Skeletal muscle satellite cell (primary cell): ENCODE measurements around the gene WFDC11. TPM values are rescaled to one million over a fixed set of nuclear protein-coding genes. Genes with fewer than 3 reads are reported as not detected.
"Not testable (repeated sequence)": the region's sequence is repeated elsewhere in the genome, so short reads cannot be mapped to it uniquely, and the experiment has no call there.

Experiments used
- H3K27me3 ChIP-seq: 2 replicates; pipeline ENCODE4 v1.7.0; 2013; ENCODE audit warnings: low read length; ENCODE audit not compliant: control insufficient read depth, insufficient read depth
- H3K36me3 ChIP-seq: 2 replicates; pipeline ENCODE4 v1.7.0; 2013; ENCODE audit warnings: mild to moderate bottlenecking, control low read depth, low read length; ENCODE audit not compliant: insufficient read depth
- H3K4me1 ChIP-seq: 2 replicates; pipeline ENCODE4 v1.7.0; 2013; ENCODE audit warnings: low read length; ENCODE audit not compliant: control insufficient read depth, insufficient read depth
- H3K4me2 ChIP-seq: 2 replicates; pipeline ENCODE4 v1.7.0; 2013; ENCODE audit warnings: mild to moderate bottlenecking, low read length
- H3K4me3 ChIP-seq: 2 replicates; pipeline ENCODE4 v1.7.0; 2013; ENCODE audit warnings: low read length
- H3K9ac ChIP-seq: 2 replicates; pipeline ENCODE4 v1.7.0; 2013; ENCODE audit warnings: mild to moderate bottlenecking, low read depth, low read length, moderate library complexity
- H3K9me3 ChIP-seq: replicated peaks from 2 replicates; pipeline ENCODE4 v1.7.0; 2013; ENCODE audit warnings: mild to moderate bottlenecking, control low read depth, low read length
- total RNA-seq: library from RNA; depleted of rRNA; stranded (reverse); fragments of >200 nt; gene quantifications from 2 replicates; pipeline ENCODE4 v1.2.3, GENCODE V29; 2012; rRNA removed

The WFDC11 gene
- total RNA-seq = not detected in 2 replicates

GRCh38 chr20:45670139-45670538 is at the start of gene WFDC11:
WFDC11 (minus strand) TSS chr20:45670239; CDS start chr20:45650600, 19,639 bp downstream.
- Histone ChIP-seq H3K9ac (no peak within 1 kb of the TSS), H3K9me3 (no peaks in the 10 kb centered on the region), H3K4me3 (no peak within 1 kb of the TSS), H3K4me1 (no peaks in the 10 kb centered on the region), H3K27me3 (peaks cover 10% of the 10 kb centered on the region), H3K36me3 (no peaks in the 10 kb centered on the region), H3K4me2 (no peak within 1 kb of the TSS)

- H3K4me3 ChIP-seq, H3K36me3 ChIP-seq, H3K4me1 ChIP-seq, H3K27me3 ChIP-seq, H3K4me2 ChIP-seq, H3K9me3 ChIP-seq, H3K9ac ChIP-seq: not testable (repeated sequence)
Measured at GRCh38 chr20:45716141-45716688, 46.2 kb upstream of the WFDC11 start.

GRCh38 chr20:45704969-45705637 is 35.1 kb upstream of the WFDC11 start, which contains the start of gene WFDC10B:
WFDC10B (minus strand) TSS chr20:45705019; CDS start chr20:45685992, 19,027 bp downstream.
- H3K27me3 ChIP-seq = peaks cover 29% of the 10 kb centered on the region
- no peaks in the 10 kb centered on the region for H3K4me1 ChIP-seq
- H3K9me3 ChIP-seq = no peaks in the 10 kb centered on the region
- no peaks in the 10 kb centered on the region for H3K36me3 ChIP-seq
- no peak within 1 kb of the TSS for H3K9ac ChIP-seq
- H3K4me2 ChIP-seq = no peak within 1 kb of the TSS
- H3K4me3 ChIP-seq = no peak within 1 kb of the TSS

GRCh38 chr20:45701873-45702272 is 31.8 kb upstream of the WFDC11 start, which contains the start of gene WFDC13:
WFDC13 (plus strand) TSS chr20:45702038; CDS start chr20:45702124, 86 bp downstream.
- no peak within 1 kb of the TSS for H3K4me2 ChIP-seq
- H3K9ac ChIP-seq = no peak within 1 kb of the TSS
- no peaks in the 10 kb centered on the region for H3K36me3 ChIP-seq

GRCh38 chr20:45701104-45701503 is 31.1 kb upstream of the WFDC11 start:
- no peak overlapping the region for H3K9ac ChIP-seq
- H3K9me3 ChIP-seq = no peaks in the 10 kb centered on the region
- H3K4me1 ChIP-seq = no peaks in the 10 kb centered on the region
- no peaks in the 10 kb centered on the region for H3K36me3 ChIP-seq
- H3K4me3 ChIP-seq = no peak overlapping the region
- no peak overlapping the region for H3K4me2 ChIP-seq
- peaks cover 26% of the 10 kb centered on the region for H3K27me3 ChIP-seq

More at GRCh38 chr20:45701873-45702272, 31.8 kb upstream of the WFDC11 start, which contains the start of gene WFDC13:
- Histone ChIP-seq H3K4me3 (no peak within 1 kb of the TSS), H3K4me1 (no peaks in the 10 kb centered on the region), H3K9me3 (no peaks in the 10 kb centered on the region), H3K27me3 (peaks cover 26% of the 10 kb centered on the region)

GRCh38 chr20:45695496-45695895 is 25.5 kb upstream of the WFDC11 start:
- Histone ChIP-seq H3K4me3 (no peak overlapping the region), H3K4me2 (no peak overlapping the region), H3K4me1 (no peaks in the 10 kb centered on the region), H3K36me3 (no peaks in the 10 kb centered on the region), H3K9me3 (no peaks in the 10 kb centered on the region), H3K27me3 (no peaks in the 10 kb centered on the region), H3K9ac (no peak overlapping the region)

GRCh38 chr20:45693346-45693745 is 23.3 kb upstream of the WFDC11 start:
- H3K4me3 ChIP-seq, H3K36me3 ChIP-seq, H3K4me1 ChIP-seq, H3K9ac ChIP-seq, H3K9me3 ChIP-seq, H3K27me3 ChIP-seq, H3K4me2 ChIP-seq: not testable (repeated sequence)

- Histone ChIP-seq H3K4me3 (no peak overlapping the region), H3K9me3 (no peaks in the 10 kb centered on the region), H3K4me2 (no peak overlapping the region), H3K27me3 (peaks cover 4% of the 10 kb centered on the region), H3K36me3 (no peaks in the 10 kb centered on the region), H3K9ac (no peak overlapping the region), H3K4me1 (no peaks in the 10 kb centered on the region)
Measured at GRCh38 chr20:45685896-45686295, 15.9 kb upstream of the WFDC11 start.

- no peak overlapping the region for H3K4me3 ChIP-seq
- no peaks in the 10 kb centered on the region for H3K9me3 ChIP-seq
- H3K9ac ChIP-seq = no peak overlapping the region
- peaks cover 5% of the 10 kb centered on the region for H3K27me3 ChIP-seq
- no peak overlapping the region for H3K4me2 ChIP-seq
- H3K4me1 ChIP-seq = no peaks in the 10 kb centered on the region
- no peaks in the 10 kb centered on the region for H3K36me3 ChIP-seq
Measured at GRCh38 chr20:45679650-45680049, 9.6 kb upstream of the WFDC11 start.

- Histone ChIP-seq H3K36me3 (no peaks in the 10 kb centered on the region), H3K4me2 (no peak overlapping the region), H3K9ac (no peak overlapping the region), H3K9me3 (no peaks in the 10 kb centered on the region), H3K4me3 (no peak overlapping the region), H3K27me3 (peaks cover 10% of the 10 kb centered on the region), H3K4me1 (no peaks in the 10 kb centered on the region)
Measured at GRCh38 chr20:45672765-45673164, 2.7 kb upstream of the WFDC11 start.

- H3K9ac ChIP-seq, H3K27me3 ChIP-seq: not testable (repeated sequence)
Measured at GRCh38 chr20:45657038-45657437, 13.0 kb downstream of the WFDC11 start.

GRCh38 chr20:45651726-45652125 is 18.3 kb downstream of the WFDC11 start:
- not testable (repeated sequence) for H3K9ac ChIP-seq, H3K4me1 ChIP-seq, H3K36me3 ChIP-seq, H3K9me3 ChIP-seq, H3K4me2 ChIP-seq, H3K27me3 ChIP-seq, H3K4me3 ChIP-seq

More at GRCh38 chr20:45657038-45657437, 13.0 kb downstream of the WFDC11 start:
- H3K4me2 ChIP-seq, H3K9me3 ChIP-seq, H3K4me1 ChIP-seq, H3K4me3 ChIP-seq, H3K36me3 ChIP-seq: not testable (repeated sequence)
